Retinal pigment epithelial cell (primary cell): Measurements from ENCODE around the gene NADK2.

Source experiments
- DNase-seq: peaks from one replicate; pipeline ENCODE4 v3.0.0-alpha.2; 2010; ENCODE audit warnings: low read depth
- H3K4me3 ChIP-seq: 2 replicates; pipeline ENCODE4 v1.5.1; 2011; ENCODE audit warnings: mild to moderate bottlenecking, low read length, control low read depth, moderate library complexity
- CTCF ChIP-seq: conservative IDR thresholded peaks from 2 replicates; pipeline ENCODE4 v1.5.1; 2011; ENCODE audit warnings: low read depth, low read length, control low read depth, inconsistent platforms

The NADK2 gene

GRCh38 chr5:36175043-36175442, 66.7 kb downstream of the NADK2 start:
- no peak overlapping the region for H3K4me3 ChIP-seq
- no peak for DNase-seq
- no peak for TF ChIP-seq CTCF

- DNase-seq = no peak
- H3K4me3 ChIP-seq = no peak overlapping the region
- TF ChIP-seq CTCF = no peak
Measured at GRCh38 chr5:36174119-36174518, 67.6 kb downstream of the NADK2 start.

- TF ChIP-seq CTCF = no peak
- no peak for DNase-seq
- H3K4me3 ChIP-seq = no peak overlapping the region
Measured at GRCh38 chr5:36173426-36173825, 68.3 kb downstream of the NADK2 start.

- no peak overlapping the region for H3K4me3 ChIP-seq
- no peak for TF ChIP-seq CTCF
- no peak for DNase-seq
Measured at GRCh38 chr5:36172599-36172998, 69.1 kb downstream of the NADK2 start.

GRCh38 chr5:36170832-36171424, 70.8 kb downstream of the NADK2 start:
- TF ChIP-seq CTCF = no peak
- H3K4me3 ChIP-seq = no peak overlapping the region
- no peak for DNase-seq

- H3K4me3 ChIP-seq = no peak overlapping the region
- DNase-seq = no peak
Measured at GRCh38 chr5:36168737-36169136, 73.0 kb downstream of the NADK2 start.

More at GRCh38 chr5:36168737-36169136, 73.0 kb downstream of the NADK2 start:
- TF ChIP-seq CTCF = no peak
